NCI-H69 (cell line): ENCODE data around the gene LPIN1.
A peak's percentile ranks its signal among the peaks of the same experiment; 100 is the strongest.
"Not testable (repeated sequence)": the region's sequence is repeated elsewhere in the genome, so short reads cannot be mapped to it uniquely, and the experiment has no call there.

Experiments
- DNase-seq: peaks from one replicate; lab custom pipeline; 2025; lab: John Stamatoyannopoulos, UW

Gene LPIN1

DNA sequence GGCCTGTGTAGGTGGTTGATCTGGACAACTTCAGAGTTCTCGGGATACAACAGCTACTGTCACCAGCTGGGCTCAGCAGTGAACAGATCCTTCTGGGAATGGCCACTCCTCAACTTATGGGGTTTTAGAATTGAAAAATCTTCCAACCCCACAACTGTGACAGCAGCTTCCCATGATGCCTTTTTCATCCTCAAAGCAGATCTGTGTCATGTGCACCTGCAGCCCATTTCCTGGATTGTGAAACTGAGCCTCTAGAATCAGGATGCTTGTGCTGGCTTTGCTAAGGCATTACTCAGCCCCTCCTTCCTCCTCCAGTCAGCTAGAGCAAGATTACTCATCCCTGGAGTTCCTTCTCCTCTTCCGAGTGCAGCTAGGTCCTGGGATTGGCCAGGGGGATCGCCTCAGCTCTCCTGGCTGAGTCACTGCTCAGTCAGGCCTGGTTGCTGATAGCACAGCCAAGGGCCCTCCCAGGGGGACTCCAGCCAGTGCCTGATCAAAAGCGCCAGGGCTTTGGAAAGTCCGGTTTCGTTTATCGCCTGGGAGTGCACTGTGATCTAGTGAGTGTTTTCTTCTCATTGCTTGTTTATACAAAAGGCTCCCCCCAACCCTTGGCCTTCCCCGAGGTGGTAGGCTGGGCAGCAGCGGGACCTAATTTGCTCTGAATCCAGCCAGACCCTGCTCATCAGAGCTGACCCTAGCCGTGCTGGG lies 2.4 kb upstream of the LPIN1 start:
- DNase-seq = peak; percentile 92

DNA sequence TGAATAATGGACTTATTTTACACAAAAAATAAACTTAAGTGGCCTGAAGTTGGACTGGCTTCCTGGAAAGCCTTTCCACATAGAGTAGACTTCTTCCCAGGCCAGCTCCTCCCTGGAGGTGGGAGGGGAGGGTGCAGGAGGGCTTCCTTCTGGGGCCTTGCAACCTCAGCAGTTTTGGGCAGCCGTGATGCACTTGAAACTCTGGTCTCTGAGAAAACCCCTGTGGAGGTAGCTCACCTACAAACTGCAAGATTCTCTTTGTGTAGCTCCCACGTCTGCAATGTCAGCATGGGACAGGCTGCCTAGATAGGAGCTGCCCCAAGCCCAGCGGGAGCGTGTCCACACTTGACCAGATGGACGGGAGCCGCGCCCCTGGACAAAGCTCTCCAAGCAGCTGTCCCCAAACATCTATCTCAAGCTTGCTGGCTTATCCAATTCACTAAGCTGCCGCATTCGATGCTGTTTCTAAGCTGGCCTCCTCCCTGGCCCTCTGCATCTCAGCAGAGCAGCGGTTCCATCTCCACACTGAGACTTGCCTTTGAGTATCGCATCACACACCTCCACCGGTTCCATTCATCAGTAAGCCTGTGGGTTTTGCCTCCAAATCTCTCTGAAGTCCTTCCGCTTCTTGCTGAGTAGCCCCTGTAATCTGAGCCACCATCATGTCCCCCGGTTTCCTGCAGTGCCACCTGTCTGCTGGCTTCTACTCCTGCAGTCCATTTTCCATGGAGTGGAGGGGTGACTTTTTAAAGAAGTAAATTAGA lies 1.6 kb upstream of the LPIN1 start:
- peak; percentile 40 for DNase-seq

DNA sequence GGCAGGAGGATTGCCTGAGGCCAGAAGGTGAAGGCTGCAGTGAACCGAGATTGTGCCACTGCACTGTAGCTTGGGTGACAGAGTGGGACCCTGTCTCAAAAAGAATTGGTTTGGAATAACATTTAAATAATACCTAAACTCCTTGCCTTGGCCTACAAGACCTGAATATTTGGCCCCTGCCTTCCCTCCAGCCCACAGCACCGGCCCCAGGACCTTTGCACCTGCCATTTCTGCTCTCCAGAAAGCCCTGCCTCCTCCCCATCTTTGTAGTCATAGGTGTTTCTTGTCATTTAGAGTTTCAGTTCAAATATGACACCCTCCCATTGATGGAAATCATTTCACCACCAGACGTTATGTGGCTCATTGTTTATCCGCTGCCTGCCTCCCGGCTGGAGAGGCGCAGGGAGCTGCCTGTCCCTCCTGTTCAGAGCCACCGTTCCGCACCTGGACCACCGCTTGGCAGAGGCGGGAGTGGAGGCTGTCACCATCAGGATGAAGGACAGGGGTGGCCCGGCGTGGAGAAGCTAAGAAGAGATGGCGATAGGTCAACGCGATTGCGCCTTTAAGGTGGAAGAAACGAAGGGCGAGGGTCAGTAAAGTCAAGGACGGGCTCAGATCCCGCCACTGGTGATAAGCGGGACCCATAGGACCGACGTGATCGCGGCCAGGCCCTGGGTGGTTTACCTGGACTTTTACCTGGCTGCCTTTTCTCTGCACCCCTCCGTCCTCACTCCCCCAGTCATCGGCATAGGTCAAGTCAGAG lies 638 bp upstream of the LPIN1 start:
- no peak for DNase-seq

DNA sequence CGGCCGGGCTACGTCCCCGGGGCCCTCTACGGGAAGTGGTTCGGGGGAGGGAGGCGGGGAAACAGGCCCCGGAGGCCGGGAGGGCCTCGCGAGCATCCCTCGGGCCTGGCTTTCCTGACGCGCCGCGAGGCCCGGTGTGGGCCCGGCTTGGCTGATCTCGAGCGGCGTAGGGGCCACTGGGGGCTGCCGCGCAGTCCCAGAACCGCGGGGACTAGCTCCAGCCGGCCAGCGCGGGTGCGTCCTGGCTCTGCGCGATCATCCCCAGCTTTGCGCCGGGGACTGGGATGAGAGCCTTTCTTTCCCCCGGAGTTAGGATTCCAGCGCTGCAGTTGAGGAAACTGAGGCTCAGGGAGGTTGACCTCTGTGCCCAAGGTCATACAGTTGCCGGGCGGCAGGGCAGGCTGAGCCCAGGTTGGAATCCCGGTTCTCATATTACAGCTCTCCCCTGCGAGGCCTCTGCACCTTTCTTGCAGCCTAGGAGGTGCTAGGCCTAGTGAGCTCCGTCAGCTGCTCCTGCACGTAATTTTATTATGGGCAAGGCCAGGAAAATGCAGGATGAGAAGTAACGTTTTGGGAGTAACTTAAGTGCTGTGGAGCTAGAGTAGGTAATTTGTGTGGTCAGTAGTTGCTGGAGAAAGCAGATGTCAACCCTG lies 501 bp downstream of the LPIN1 start:
- peak; percentile 60 for DNase-seq

DNA sequence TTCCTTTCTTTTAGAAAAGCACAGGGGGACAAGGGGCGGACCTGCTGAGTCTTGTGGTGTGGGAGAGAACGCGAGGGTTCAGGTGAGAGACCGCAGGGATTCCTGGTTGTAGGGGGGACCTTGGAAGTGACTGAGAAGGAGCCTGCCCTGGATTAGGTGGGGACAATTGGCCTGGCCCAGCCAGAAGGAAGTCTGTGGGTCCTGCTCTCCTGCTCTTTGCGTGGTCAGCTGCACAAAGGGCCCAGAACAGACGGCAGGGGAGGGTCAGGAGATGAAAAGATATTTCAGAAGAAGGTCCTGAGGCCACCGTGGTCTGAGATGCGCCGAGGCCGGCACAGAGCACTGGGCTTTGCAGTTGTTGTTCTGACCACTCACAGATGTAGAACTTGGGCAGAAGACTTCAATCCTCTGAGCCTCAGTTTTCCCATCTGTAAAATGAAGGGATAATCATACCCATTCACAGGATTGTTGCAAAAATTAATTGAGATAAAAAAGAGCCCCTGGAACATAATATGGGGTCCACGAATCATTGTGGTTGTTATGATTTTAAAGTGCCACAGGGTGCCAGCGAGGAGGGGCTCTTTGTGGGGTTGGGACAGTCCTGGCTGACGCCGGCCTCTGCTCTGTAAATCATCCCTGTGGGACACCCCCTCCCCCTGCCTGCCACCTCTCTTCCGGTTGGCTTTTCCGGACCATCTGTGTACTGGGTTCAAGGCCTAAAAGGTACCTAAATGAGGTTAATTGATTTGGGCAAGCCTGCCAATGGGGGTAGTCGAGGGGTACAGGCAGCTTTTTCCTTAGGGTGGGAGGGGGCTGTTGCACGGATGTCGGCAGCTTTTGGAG lies 1.8 kb downstream of the LPIN1 start:
- DNase-seq = no peak

DNA sequence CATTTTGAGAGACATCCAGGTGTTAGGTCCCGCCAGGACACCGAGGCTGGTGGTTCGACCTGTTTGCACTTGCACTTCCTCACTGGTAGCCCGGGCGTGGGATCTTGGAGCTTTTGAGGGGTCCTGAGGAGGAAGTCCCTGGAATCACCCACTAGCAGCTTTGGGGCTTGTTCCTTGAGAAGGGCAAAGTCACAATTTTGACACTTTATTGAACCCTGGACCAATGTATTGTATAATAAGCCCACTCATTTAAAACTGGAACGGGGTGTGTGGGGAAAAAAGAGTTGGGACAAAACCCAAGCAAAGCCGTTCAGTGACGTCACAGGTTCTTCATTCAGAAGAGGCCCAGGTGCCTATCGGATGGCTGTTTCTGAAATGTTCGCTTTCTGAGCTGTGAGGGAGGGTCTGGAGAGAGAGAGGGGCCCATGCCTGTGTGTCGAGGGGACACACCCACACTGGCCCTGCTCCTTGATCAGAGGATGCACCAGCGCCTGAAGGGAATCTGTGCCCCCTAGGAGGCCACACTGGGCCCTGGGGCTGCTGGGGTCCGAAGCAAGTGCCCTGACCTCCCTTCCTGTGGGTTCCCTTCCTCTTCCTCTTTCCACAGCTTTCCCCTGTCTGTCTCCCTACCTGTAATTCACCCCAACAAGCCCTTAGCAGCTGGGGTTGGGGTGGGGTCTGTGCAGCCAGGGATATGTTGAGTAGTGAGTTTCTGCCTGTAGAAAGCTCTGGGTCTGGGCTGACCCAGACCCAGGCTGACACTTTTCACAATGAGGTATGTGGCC lies 2.6 kb downstream of the LPIN1 start:
- DNase-seq = no peak

DNA sequence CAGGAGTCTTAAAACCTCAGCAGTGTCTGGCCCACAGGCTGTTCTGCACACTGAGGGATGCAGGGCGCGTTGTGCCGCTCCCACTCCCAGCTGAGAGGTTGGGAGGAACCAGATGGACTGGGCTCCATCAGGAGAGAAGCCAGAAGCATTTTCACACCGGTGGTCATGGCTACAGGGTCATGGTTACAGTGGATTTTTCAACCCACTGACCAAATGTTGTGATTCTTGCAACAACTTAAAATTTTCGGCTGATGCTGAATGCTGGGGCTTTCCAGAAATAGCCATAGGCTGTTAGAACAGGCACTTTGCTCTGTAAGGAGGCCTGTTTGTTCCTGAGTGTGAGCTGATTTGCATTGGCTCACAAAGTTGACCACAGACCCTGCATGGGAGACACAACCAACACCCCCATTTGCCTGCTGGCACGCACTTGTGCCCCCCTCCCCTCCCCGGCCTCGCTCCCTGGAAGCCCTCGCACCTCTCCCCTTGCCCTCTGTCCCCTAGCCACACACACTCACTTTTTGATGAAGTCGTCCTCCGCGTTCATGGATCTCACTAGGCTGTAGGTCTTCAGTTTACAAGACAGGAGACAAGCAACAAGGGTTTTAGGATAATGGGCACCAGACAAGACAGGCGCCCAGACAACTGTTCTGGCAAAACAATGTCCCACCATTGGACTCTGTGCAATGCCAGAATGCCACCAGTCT lies 3.4 kb downstream of the LPIN1 start:
- DNase-seq = peak; percentile 14

DNA sequence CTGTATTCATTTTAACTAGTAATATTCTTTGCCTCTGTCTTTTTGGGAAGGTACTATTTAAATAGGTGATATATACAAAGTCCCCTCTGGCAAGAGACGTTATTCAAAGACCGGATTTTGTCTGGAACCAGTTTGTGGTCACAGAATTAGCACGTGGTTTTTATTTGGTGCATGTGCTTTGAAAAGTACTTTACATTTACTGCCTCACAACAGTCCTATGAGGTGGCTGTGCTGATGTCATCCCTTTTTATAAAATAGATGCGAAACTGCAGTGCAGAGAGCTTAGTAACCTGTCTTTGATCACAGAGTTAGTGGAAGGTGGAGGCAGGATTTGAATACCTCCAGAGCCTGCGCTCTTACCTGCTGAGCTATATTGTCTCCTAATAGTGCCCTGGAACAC lies 4.0 kb downstream of the LPIN1 start:
- peak; percentile 2 for DNase-seq

DNA sequence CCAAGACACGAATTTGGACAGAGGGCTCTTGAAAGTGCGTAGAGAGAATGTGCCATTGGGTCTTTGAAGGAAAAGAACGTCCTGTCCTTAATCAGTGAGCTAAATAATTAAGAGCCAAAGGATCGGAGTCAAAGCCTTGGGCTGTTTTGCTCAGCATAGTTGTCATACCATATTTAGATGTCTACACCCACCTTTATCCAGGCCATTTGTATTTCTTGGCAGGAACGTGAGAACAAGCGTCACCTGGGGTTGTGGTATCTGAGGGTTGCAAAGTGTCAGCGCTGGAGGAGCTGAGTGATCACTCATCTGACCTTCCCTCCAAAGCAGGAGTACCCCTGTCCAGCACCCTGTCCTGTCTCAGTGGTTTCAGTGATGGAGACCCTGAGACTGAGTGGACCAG lies 4.5 kb downstream of the LPIN1 start:
- DNase-seq = no peak

DNA sequence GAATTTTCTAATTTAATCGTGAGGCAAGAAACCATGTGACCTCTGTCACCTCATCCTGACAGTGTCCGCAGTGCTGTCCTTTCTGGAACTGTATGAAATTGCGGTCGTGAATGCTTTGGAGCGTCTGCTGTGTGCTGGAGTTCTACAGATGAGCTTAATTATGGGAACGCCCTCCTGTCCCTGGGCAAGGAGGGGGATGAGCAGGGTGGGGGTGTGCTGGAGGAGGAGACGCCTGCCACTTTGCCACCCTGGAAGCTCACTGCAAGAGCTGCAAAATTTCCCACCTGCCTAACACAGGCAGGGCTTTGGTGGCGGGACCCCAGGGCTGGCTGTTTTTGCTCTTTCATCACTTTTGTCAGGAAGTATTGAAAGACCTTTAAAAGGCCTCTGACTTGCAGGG lies 6.5 kb downstream of the LPIN1 start:
- peak; percentile 52 for DNase-seq

DNA sequence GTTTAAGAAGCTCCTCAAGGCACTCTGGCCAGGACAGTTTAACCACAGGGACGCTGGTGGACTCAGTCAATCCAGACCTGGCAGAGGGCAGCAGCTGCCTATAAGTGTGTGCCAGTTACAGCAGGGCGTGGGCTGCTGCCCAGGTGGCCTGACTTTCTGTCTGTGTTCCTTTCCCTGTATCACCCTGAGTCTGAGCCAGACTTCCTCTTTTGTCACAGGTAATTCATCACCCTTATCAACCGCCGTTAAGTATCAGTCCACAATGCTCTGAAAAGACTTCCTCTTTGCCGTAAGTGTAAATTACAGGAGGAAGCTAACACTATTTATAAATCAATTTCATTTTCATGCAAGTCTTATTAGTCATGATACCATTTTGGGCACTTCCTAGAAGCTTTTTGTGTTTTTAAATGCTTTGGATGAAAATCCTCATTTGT lies 7.0 kb downstream of the LPIN1 start:
- DNase-seq = peak; percentile 90

DNA sequence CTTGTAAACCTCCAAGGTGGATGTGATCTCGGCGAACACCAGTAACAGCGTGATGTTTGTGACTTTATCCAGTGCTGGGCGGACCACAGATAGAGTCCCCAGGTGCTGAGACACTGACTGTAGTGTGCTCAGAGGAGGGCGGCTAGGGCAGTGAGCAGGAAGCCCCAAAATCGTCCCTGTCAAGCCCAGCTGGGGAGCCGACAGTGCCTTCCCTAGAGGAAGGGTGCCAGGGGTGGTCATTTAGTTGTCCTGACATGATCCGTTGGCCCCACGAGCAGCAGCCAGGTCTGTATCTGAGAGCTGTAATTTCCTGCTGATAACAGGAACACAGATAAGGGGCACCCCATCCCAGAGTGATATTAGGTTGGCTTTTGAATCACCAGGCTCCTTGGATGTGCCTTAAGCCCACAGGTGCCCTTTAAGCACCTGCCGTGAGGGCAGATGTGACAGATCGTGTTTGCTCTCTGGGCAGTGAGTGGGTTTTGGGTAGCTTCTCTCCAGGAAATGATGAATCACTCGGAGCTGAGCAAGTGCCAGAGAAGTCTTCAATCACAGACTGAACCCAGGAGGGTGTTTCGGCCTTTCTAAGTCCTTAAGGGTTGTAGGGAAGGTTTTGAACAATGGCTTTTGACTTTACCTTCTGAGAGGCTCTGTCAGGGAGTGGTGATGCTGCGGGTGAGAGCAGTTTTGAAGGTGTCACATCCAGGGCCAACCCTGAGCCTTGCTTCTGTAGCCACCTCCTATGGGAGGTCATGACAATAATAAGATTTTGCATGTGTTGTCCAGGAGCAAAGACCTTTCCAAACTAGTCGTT lies 7.7 kb downstream of the LPIN1 start:
- DNase-seq = peak; percentile 85

DNA sequence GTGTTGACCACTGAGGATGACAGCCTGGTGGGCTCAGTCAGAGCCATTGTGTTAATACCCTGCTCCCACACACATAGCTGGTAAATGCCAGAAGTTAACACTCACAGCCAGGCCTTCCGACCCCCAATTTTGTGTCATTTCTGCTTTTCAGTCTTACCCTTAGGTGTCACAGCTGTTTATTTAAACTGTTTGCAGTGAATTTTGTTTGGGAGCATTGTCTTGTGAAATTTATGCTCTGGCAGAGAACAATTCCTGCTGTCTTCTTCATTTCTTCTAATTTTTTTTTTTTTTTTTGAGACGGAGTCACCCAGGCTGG lies 8.2 kb downstream of the LPIN1 start:
- DNase-seq = no peak

DNA sequence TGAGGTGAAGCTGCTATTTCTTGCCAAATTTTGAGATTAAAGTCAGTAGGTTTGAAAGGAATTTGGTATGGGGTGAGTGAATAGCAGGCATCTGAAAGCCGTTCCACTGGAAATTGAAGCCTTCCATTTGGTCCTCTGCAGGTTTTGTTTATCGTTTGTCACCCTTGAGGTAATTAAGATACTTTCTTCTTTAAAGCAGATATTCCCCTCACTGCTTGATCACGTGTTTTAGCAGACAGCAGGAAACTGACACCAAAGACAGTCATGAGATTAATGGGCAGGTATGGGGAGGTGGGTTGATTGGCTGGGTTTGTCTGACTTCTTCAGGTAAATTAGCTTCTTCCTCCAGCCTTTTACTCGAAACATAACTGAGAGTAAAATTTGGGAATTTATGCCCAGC lies 10.7 kb downstream of the LPIN1 start:
- DNase-seq = peak; percentile 81

DNA sequence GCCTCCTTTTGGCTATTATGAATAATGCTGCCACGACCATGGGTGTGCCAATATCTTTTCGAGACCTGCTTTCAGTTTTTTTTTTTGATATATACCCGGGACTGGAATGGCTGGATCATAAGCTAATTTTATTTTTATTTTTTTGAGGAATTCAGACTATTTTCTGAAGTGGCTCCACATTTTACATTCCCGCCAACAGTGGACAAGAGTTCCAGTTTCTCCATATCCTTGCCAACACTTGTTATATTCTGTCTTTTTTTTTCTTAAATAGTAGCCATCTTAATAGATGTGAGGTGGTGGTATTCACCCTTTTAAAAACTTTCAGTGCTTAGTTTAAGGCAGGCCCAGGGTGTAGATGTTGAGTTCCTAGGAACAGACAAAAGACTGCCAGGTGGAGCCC lies 11.8 kb downstream of the LPIN1 start:
- DNase-seq = no peak

DNA sequence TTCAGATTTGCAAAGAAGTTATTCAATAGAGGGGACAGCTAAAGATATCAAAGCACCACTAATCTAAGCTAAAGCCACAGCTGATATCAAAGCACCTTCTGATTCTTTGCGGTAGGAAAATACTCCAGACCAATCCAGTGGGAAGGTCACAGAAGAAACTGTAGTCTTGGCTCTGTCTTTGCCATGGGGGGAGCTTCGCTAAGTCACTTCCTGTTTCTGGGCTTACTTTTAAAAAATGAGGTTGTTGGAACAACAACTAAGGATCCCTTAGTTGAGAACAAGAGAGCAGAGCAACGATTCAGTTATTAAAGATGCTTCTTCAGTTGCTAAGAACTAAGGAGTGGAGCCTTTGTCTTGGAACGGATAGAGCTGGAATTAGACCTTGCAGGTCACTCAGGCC lies 12.2 kb downstream of the LPIN1 start:
- no peak for DNase-seq

DNA sequence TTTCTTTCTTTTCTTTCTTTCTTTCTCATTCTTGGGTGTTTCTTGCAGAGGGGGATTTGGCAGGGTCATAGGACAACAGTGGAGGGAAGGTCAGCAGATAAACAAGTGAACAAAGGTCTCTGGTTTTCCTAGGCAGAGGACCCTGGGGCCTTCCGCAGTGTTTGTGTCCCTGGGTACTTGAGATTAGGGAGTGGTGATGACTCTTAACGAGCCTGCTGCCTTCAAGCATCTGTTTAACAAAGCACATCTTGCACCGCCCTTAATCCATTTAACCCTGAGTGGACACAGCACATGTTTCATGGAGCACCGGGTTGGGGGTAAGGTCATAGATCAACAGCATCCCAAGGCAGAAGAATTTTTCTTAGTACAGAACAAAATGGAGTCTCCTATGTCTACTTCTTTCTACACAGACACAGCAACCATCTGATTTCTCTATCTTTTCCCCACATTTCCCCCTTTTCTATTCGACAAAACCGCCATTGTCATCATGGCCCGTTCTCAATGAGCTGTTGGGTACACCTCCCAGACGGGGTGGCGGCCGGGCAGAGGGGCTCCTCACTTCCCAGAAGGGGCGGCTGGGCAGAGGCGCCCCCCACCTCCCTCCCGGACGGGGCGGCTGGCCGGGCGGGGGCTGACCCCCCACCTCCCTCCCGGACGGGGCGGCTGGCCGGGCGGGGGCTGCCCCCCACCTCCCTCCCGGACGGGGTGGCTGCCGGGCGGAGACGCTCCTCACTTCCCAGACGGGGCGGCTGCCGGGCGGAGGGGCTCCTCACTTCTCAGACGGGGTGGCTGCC lies 12.9 kb downstream of the LPIN1 start:
- DNase-seq = not testable (repeated sequence)

DNA sequence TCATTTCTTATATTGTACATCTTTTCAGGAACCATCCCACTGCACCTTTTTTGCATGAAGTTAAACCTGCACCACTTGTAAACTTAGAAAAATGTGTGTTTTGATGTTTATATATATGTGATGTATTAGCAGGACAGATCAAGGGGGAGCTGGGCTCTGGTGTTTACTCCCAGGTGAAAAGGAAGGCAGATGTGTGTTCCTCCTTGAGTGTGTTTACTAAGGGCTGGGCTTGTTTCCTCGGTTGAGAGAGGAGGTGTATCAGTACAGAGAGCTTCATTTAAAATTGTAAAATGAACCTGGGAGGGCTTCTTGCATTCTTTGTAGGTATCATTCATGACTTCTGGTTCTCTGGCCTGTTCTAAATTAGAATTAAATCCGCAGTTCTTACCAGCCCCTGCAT lies 14.8 kb downstream of the LPIN1 start:
- peak; percentile 30 for DNase-seq
